Lung (tissue), 12 donors: ENCODE measurements around the gene SRXN1. TPM values are rescaled to one million over a fixed set of nuclear protein-coding genes. Genes with fewer than 3 reads are reported as not detected.

Source experiments
- ATAC-seq: fragments of 200-7000 bp; cut with Tn5 transposase; one replicate; pipeline ENCODE4 v1.9.1; 2020; ENCODE audit warnings: moderate number of reproducible peaks; ENCODE audit not compliant: insufficient read depth, low FRiP score
- DNase-seq, 3 donors: peaks; one replicate each; pipeline ENCODE4 v3.0.0-alpha.2; 2013 to 2017
- H3K27ac ChIP-seq, 2 donors: one replicate each; pipeline ENCODE4 v1.5.1; 2013; ENCODE audit warnings: mild to moderate bottlenecking in 2 of 2, moderate library complexity in 2 of 2, control low read depth in 1 of 2, inconsistent platforms in 1 of 2, low read depth in 1 of 2, low read length in 1 of 2
- H3K27me3 ChIP-seq, 3 donors: one replicate each; pipeline ENCODE4 v1.5.1; 2013; ENCODE audit warnings: low read length in 2 of 3; ENCODE audit not compliant: control insufficient read depth in 3 of 3, insufficient read depth in 3 of 3
- H3K36me3 ChIP-seq, 4 donors: one replicate each; pipeline ENCODE4 v1.5.1; 2013; ENCODE audit warnings: low read length in 4 of 4, mild to moderate bottlenecking in 1 of 4, moderate library complexity in 1 of 4; ENCODE audit not compliant: control insufficient read depth in 4 of 4, insufficient read depth in 4 of 4
- H3K4me1 ChIP-seq, 5 donors: one replicate each; pipeline ENCODE4 v1.5.1; 2013; ENCODE audit warnings: low read length in 5 of 5, mild to moderate bottlenecking in 2 of 5, moderate library complexity in 1 of 5; ENCODE audit not compliant: control insufficient read depth in 5 of 5, insufficient read depth in 5 of 5
- H3K4me3 ChIP-seq: one replicate; pipeline ENCODE4 v1.5.1; 2013; ENCODE audit warnings: mild to moderate bottlenecking, control low read depth, moderate library complexity
- H3K9ac ChIP-seq, 2 donors: one replicate each; pipeline ENCODE4 v1.5.1; 2013; ENCODE audit warnings: low read length in 2 of 2, control low read depth in 1 of 2; ENCODE audit not compliant: insufficient read depth in 1 of 2
- H3K9me3 ChIP-seq, 4 donors: one replicate each; pipeline ENCODE4 v1.5.1; 2013; ENCODE audit warnings: low read length in 3 of 4, mild to moderate bottlenecking in 1 of 4, moderate library complexity in 1 of 4; ENCODE audit not compliant: control insufficient read depth in 4 of 4, insufficient read depth in 3 of 4
- WGBS, 2 donors: extraction: QIAGEN DNeasy Blood & Tissue Kit; methylation state at CpG; one replicate each; pipeline ENCODE4 v1.1.7; 2013; 5-methylcytosine and 5-hydroxymethylcytosine counted together
- polyA plus RNA-seq, 2 donors: library from polyadenylated mRNA; stranded (reverse); fragments of 200-250 nt; gene quantifications; one replicate each; pipeline ENCODE4 v1.2.1, GENCODE V29; 2013
- total RNA-seq, 2 donors: library from RNA; depleted of rRNA in 1 of 2; stranded (reverse); fragments of >200 nt in 1 of 2; gene quantifications; one replicate each; pipeline ENCODE4 v1.2.1, GENCODE V29; 2014 to 2021
- TF ChIP-seq, protein P1 (sequence below): IDR thresholded peaks from 2 replicates; pipeline ENCODE4 v1.5.1; 2012; ENCODE audit warnings: mild to moderate bottlenecking; ENCODE audit errors: control extremely low read depth, extremely low read depth
- donor health status: control.
- donor health status: control.
- donor health status: Bipolar disorder and iron deficiency.
- donor health status: healthy.
- donor health status: DM: yes; HTN: yes; CAD: no.

SRXN1 gene
- total and polyA plus RNA-seq, 4 donors, result 6.1 to 47.4 (median 25.3) TPM

DNA sequence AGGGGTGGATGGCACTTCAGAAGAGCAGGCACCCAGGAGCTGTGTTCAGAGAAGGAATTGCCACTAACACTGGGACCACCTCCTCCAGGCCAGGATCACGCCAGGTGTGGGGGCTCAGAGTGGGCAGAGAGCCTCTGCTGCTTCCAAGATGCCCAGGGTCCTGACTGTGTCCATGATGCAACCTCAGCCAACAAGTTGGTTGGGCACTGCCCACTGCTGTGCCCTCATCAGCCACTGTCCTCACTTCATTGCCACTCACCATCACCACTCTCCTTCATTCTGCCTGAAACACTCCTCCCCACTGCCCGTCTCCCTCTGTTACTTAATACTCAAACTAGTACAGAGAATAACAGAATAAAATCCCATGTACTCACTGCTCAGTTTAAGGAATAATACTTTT is 26.4 kb downstream of the SRXN1 start:
- no peak for DNase-seq
- H3K36me3 ChIP-seq, result no peaks in the 10 kb centered on the region

DNA sequence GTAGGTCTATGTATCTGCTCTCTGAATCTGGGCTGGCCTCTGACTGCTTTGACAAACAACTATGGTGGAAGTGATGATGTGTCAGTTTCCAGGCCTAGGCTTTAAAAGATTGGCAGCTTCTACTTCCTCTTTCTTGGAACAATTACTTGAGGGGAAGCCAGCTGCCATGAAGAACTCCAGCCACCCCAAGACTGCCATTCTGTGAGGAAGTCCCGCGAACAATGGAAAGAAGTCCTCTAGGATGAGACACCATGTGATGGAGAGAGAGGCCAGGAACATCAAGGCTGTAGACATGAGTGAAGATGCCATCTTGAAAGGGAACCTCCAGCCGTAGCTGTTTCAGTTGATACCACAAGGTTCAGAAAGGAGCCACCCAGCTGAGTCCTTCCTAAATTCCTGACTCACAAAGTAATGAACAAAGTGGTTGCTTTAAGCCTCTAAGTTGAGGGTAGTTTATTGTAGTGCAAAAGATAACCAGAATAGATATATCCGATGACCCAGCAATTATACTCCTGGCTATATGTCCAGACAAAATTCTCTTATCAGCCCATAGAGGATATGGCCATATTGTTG is 27.6 kb downstream of the SRXN1 start:
- DNase-seq (peak in 1 of 3 donors; percentile 30), ATAC-seq (no peak)
- H3K4me3 ChIP-seq, result no peak overlapping the region
- no peak overlapping the region for H3K27ac ChIP-seq
- TF ChIP-seq, protein P1, sequence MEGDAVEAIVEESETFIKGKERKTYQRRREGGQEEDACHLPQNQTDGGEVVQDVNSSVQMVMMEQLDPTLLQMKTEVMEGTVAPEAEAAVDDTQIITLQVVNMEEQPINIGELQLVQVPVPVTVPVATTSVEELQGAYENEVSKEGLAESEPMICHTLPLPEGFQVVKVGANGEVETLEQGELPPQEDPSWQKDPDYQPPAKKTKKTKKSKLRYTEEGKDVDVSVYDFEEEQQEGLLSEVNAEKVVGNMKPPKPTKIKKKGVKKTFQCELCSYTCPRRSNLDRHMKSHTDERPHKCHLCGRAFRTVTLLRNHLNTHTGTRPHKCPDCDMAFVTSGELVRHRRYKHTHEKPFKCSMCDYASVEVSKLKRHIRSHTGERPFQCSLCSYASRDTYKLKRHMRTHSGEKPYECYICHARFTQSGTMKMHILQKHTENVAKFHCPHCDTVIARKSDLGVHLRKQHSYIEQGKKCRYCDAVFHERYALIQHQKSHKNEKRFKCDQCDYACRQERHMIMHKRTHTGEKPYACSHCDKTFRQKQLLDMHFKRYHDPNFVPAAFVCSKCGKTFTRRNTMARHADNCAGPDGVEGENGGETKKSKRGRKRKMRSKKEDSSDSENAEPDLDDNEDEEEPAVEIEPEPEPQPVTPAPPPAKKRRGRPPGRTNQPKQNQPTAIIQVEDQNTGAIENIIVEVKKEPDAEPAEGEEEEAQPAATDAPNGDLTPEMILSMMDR, result no peak
- H3K9me3 ChIP-seq, result peaks cover 0 to 4% (median 2%) of the 10 kb centered on the region in 4 donors
- H3K4me1 ChIP-seq, result no peaks in the 10 kb centered on the region
- H3K9ac ChIP-seq, result no peak overlapping the region
- no peaks in the 10 kb centered on the region for H3K36me3 ChIP-seq
- peaks cover 0 to 15% (median 10%) of the 10 kb centered on the region in 3 donors for H3K27me3 ChIP-seq
- WGBS, 2 donors, result 73 to 86% methylated on average over 4 of the region's 4 CpGs

More for the DNA sequence above, 26.4 kb downstream of the SRXN1 start:
- no peak overlapping the region for H3K4me3 ChIP-seq
- H3K4me1 ChIP-seq, result no peaks in the 10 kb centered on the region
- H3K27ac ChIP-seq, result no peak overlapping the region
- no peak for ATAC-seq
- no peak overlapping the region for H3K9ac ChIP-seq
- WGBS, 2 donors, result 88 to 93% methylated on average over 2 of the region's 2 CpGs
- peaks cover 0 to 4% (median 2%) of the 10 kb centered on the region in 4 donors for H3K9me3 ChIP-seq
- peaks cover 0 to 11% (median 7%) of the 10 kb centered on the region in 3 donors for H3K27me3 ChIP-seq
- TF ChIP-seq, protein P1, result no peak

DNA sequence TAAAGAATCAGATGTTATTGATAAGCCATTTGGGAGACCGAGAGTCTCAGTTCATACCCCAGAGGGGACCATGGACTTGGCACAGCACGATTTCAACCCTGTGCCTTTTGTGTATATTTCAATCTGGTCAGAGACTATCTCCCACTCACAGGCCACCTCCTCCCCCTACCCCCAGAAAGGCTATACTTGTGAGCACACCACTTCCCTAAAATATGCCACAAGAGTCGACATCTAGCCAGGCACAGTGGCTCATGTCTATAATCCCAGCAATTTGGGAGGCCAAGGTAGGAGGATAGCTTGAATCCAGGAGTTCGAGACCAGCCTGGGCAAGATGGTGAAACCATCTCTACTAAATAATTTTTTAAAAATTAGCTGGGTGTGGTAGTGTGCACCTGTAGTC is 29.3 kb downstream of the SRXN1 start:
- no peak overlapping the region for H3K4me3 ChIP-seq
- DNase-seq (no peak), ATAC-seq (no peak)
- no peak overlapping the region for H3K9ac ChIP-seq
- peaks cover 0 to 15% (median 12%) of the 10 kb centered on the region in 3 donors for H3K27me3 ChIP-seq
- H3K4me1 ChIP-seq, result no peaks in the 10 kb centered on the region
- 51 to 62% methylated on average over 4 of the region's 4 CpGs for WGBS, 2 donors
- peaks cover 0 to 5% (median 2%) of the 10 kb centered on the region in 4 donors for H3K9me3 ChIP-seq
- H3K36me3 ChIP-seq, result no peaks in the 10 kb centered on the region
- TF ChIP-seq, protein P1, result no peak
- no peak overlapping the region for H3K27ac ChIP-seq

DNA sequence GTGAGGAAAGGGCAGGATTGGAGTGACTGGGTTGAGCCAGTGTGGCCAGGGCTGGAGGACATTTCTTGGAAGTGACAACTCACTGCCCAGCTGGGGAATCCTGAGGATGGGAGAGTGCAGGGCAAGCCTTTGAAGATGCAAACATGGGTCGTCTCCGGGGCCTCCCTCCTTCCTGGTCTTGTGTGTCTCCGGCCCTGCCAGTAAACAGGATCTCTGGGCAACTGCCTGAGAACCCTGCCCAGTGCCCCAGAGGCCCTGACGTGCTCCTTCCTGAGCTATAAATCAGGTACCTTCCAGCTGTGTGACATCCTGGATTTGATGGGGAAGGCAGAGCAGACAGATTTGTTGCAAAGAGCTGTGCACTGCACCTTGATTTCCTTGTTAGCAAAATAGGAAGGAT is 30.0 kb downstream of the SRXN1 start:
- Histone ChIP-seq H3K9ac (no peak overlapping the region), H3K9me3 (peaks cover 0 to 10% (median 5%) of the 10 kb centered on the region in 4 donors), H3K4me3 (no peak overlapping the region), H3K27ac (no peak overlapping the region), H3K27me3 (peaks cover 0 to 15% (median 11%) of the 10 kb centered on the region in 3 donors), H3K4me1 (no peaks in the 10 kb centered on the region), H3K36me3 (no peaks in the 10 kb centered on the region)
- no peak for ATAC-seq
- TF ChIP-seq, protein P1, result no peak
- 14 to 15% methylated on average over 4 of the region's 4 CpGs for WGBS, 2 donors
- DNase-seq, result no peak
